Activated CD8-positive, alpha-beta memory T cell treated with anti-CD3 and anti-CD28 coated beads for 36 hours (primary cell): ENCODE measurements around the gene RREB1. TPM values are rescaled to one million over a fixed set of nuclear protein-coding genes. Genes with fewer than 3 reads are reported as not detected.
"Not testable (repeated sequence)": the region's sequence is repeated elsewhere in the genome, so short reads cannot be mapped to it uniquely, and the experiment has no call there.

Experiments
- CTCF ChIA-PET: fragments of 350-600 bp; sonication (Branson Sonifier 250); formaldehyde crosslinking; loops from one replicate; lab custom pipeline; 2021; ENCODE audit warnings: antibody characterized with exemption; lab: Charles Lee
- POLR2A ChIA-PET: fragments of 350-600 bp; sonication (Branson Sonifier 250); formaldehyde crosslinking; loops from one replicate; lab custom pipeline; 2021; ENCODE audit warnings: antibody characterized with exemption; lab: Charles Lee
- total RNA-seq, 2 experiments: library from RNA; stranded (reverse); gene quantifications; one replicate each; pipeline ENCODE4 v1.2.3, GENCODE V29; 2021

The RREB1 gene
- total RNA-seq, 2 experiments from 2014 or later = 16.8 to 18.3 TPM

- ChIA-PET POLR2A (no interaction called here), CTCF (no interaction called here)
These were observed 150.5 kb downstream of the RREB1 start for GRCh38 chr6:7258231-7258763.

DNA sequence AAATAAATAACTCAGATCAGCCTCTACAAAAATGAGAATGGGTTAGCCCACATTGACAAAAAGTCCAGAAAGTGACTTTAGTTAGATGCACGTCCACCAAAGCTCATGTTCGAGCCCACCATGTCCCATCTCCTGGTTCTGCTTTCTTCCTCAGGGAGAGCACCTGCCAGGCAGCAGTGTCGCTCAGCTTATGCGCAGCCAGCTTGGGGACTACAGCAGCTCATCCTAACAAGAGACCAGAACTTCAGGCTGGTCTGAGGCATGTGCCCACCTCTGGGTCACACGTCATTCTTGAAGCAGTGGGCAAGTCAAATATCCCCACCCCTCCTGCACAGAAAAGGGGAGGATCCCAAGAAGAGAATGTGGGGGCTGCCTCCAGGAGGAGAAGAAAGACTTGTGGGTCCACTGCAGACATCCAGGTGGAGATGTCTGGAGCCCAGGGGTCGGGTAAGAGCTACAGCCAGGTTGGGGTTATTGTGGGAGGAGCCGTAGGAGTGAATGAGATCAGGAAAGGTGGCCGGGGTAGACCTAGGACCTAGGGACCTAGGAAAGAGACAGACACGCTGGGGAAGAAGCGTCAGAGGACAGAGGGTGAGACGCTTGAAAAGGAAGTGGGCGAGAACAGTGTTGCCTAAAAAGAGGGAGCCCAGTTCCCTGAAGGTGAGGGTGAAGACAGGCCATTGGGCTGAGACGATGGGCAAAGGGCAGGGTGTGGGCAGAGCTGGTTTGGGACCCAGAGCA lies 152.7 kb downstream of the RREB1 start:
- ChIA-PET POLR2A (no interaction called here), CTCF (no interaction called here)

- POLR2A ChIA-PET = no interaction called here
- CTCF ChIA-PET = interaction anchor here (0.9 kb wide), 1 partner anchor 14 kb away, joined by 3 read pairs; no protein-coding TSS in a partner anchor
These were observed 153.5 kb downstream of the RREB1 start for GRCh38 chr6:7261032-7261841.

DNA sequence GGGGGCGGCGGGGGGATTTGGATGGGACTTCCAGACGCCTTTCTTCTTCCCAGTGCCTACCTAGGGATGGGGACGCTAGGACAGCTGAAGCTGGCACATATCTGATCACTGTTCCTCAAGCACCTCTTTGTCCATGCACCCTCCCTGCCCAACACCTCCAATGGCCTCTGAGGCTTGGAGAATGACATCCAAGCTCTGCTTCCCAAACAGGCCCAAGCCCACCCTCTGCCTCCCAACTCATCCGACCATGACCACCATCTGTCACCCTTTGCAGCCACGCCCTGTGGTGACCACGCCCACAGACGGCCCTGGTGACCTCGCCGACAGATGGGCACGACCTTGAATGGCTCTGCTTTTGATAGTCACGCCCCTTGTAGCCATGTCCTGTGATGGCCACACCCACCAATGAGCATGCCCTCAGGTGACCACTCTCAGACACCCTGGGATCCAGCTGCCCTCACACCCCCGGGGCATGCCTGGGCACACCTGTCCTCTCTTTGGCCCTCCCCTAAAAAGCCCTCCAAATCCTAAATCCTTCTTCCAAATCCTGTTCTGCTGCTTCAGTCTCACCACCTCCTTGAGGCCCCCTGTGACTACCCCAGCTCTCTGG lies 154.2 kb downstream of the RREB1 start:
- CTCF ChIA-PET = interaction anchor here (0.9 kb wide), 1 partner anchor 14 kb away, joined by 3 read pairs; no protein-coding TSS in a partner anchor
- POLR2A ChIA-PET = interaction anchor here (0.7 kb wide), 1 partner anchor 328 kb away, joined by 3 read pairs; the partner anchor contains the start of gene SNRNP48

- ChIA-PET POLR2A (interaction anchor here (0.7 kb wide), 1 partner anchor 140 kb away, joined by 4 read pairs; no protein-coding TSS in a partner anchor), CTCF (interaction anchor here (0.7 kb wide), 1 partner anchor 84 kb away, joined by 3 read pairs; no protein-coding TSS in a partner anchor)
These were observed 155.2 kb downstream of the RREB1 start for GRCh38 chr6:7262746-7263518.

- POLR2A ChIA-PET = interaction anchor here (0.7 kb wide), 1 partner anchor 139 kb away, joined by 4 read pairs; no protein-coding TSS in a partner anchor
- CTCF ChIA-PET = interaction anchor here (0.7 kb wide), 1 partner anchor 85 kb away, joined by 3 read pairs; no protein-coding TSS in a partner anchor
These were observed 155.7 kb downstream of the RREB1 start for GRCh38 chr6:7263519-7263805.

DNA sequence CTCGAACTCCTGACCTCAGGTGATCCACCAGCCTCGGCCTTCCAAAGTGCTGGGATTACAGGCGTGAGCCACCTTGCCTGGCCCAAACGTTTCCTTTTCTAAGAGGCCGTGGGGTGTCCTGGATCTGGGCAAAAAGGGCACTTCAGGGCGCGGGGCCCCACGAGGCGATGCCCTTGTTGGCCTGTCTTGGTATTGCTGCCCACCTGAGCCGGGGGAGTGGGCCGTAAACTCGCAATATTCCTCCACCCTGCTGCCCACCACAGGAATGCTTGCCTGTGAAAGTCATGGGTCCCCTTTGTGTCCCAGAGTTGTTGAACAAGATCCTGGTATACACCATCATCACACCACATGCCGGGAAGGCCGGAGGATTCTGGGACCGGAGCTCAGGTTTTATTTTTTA lies 156.3 kb downstream of the RREB1 start:
- ChIA-PET POLR2A (interaction anchor here (0.6 to 0.7 kb wide), 2 partner anchors 15 to 139 kb away, joined by 3 to 4 read pairs; no protein-coding TSS in a partner anchor), CTCF (interaction anchor here (0.7 kb wide), 1 partner anchor 86 kb away, joined by 3 read pairs; no protein-coding TSS in a partner anchor)

DNA sequence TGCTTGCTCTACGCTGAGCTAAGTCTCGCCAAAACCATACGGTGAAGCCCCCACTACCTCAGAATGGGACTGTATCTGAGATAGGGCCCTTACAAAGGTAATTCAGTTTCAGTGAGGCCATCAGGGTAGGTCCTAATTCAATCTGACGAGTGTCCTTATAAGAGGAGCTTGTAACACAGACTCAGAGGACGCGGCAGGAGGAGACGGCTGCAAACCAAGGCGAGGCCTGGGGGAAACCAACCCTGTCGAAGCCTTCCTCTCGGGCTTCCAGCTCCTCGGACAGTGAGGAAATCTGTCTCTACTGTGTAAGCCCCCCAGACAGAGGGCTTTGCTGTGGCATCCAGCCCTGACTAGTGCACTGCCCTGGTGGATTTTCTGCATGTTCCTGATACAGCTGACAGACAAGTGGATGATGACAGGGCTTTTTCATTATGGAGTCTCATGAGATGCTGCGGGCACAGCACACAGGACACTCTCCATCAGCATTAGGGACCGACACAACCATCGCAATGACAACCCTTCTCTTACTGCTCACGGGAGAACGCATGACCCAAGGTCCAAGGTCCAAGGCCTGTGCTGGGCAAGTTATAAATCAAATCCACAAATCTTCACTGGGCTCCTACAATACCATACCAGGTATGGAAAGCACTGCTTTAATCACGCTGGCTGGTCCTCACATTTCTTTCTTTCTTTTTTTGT lies 157.1 kb downstream of the RREB1 start:
- CTCF ChIA-PET = interaction anchor here (1.9 kb wide), 1 partner anchor 11 kb away, joined by 4 read pairs; no protein-coding TSS in a partner anchor

GRCh38 chr6:7265385-7265726 lies 157.6 kb downstream of the RREB1 start:
- POLR2A ChIA-PET = not testable (repeated sequence)
- CTCF ChIA-PET = interaction anchor here (1.9 kb wide), 1 partner anchor 10 kb away, joined by 4 read pairs; no protein-coding TSS in a partner anchor

More for the DNA sequence above, 157.1 kb downstream of the RREB1 start:
- POLR2A ChIA-PET = interaction anchor here (0.6 kb wide), 1 partner anchor 16 kb away, joined by 3 read pairs; no protein-coding TSS in a partner anchor

GRCh38 chr6:7267071-7267465 lies 159.3 kb downstream of the RREB1 start:
- POLR2A ChIA-PET = interaction anchor here (0.6 kb wide), 1 partner anchor 10 kb away, joined by 3 read pairs; no protein-coding TSS in a partner anchor
- CTCF ChIA-PET = no interaction called here

GRCh38 chr6:7267466-7268091 lies 159.8 kb downstream of the RREB1 start:
- ChIA-PET POLR2A (no interaction called here), CTCF (no interaction called here)

DNA sequence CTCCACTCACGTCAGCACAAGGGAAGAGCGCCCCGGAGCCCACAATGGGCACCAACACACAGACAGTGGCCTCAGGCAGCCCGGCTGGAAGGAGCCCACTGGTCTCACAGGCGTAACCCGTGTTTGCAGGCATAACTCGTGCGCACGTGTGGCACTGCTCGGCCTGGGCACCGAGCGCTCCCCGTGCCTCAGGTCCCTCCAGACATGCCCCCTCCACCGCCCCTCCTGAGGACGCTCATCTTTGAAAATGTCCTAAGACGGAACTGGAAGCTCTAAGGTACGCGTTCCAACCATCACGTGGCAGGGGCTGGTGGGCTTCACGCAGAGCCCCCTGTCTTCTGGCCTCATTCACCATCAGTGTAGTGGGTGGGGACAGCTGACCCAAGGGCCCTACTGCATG lies 160.6 kb downstream of the RREB1 start:
- POLR2A ChIA-PET = no interaction called here
- CTCF ChIA-PET = no interaction called here

DNA sequence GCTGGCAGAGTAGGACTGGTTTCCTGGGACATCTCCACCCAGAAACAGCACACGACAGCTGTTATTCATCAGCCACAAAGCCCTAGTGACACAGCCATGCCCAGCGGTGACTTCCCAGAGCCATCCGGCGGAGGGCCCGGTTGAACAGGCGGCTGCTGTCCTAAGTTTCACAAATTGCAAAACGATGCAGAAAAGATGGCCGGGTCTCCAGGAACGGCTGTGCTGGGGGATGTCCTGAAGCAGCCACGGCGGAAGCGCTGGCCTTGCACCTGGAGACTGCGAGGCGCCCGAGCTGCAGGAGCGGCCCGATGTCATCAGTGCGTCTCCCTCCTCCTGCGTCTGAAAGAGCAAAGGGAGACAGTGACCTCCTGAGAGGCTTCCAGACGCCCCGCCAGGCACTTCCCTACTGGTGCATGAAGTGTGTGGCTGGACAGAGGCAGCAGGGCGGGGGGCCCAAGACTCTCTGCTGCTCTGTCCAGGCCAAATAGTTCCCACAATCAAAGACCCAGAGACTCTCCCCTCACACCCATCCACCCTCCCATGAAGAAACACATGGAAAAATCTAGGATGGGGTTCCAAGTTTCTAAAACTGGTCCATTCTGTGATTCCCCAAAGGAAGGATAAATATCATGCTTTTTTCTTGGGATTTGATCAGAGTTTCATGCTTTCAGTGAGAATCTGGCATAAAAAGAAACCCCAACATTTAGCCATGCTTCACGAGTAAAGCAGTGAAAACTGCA lies 161.2 kb downstream of the RREB1 start:
- POLR2A ChIA-PET = no interaction called here
- CTCF ChIA-PET = no interaction called here

DNA sequence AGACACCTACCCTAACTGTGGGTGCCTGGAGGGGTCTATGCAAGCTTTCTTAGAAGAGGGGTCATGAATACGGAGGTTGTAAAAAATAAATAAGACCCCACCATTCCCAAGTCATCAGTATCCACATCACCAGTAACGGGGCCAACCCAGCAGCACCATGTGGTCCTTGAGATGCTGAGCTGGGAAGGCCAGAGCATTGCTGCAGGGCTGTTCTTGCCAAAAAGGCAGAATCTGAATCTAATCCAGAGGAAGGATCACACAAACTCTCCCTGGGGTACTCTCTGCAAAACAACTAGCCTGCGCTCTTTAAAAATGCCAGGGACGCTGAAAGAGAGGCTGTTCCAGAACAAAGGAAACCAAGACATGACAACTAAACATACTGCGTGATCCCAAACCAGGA lies 162.1 kb downstream of the RREB1 start:
- CTCF ChIA-PET = no interaction called here
- POLR2A ChIA-PET = no interaction called here

DNA sequence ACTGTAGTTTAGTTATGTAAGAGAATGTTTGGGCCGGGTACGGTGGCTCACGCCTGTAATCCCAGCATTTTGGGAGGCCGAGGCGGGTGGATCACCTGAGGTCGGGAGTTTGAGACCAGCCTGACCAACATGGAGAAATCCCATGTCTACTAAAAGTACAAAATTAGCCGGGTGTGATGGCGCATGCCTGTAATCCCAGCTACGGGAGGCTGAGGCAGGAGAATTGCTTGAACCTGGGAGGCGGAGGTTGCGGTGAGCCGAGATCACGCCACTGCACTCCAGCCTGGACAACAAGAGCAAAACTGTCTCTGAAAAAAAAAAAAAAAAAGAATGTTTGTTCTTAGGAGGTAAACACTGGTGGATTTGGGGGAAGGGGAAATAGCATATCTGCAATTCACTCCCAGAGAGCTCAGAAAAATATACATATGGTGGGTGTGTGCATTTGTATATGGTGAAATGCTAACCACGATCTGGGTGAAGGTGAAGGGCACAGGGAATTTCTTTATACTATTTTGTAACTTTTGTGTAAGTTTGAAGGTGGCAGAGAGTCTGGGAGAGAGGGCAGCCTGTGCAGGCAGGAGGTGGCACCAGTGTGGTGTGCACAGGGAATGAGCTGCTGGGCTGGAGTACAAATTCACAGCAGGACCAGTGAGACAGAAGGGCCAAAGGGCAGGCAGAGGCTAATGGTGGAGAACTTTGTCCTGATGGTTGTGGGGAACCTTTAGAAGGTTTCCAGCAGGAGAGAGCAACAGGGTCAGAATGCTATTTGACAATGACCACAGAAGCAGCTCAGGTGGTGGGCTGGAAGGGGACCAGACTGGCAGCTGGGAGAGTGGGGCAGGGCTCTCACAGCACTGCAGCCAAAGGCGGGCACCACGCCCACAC lies 162.8 kb downstream of the RREB1 start:
- CTCF ChIA-PET = no interaction called here

GRCh38 chr6:7271205-7271534 lies 163.4 kb downstream of the RREB1 start:
- ChIA-PET POLR2A (interaction anchor here (0.6 kb wide), 1 partner anchor 13 kb away, joined by 4 read pairs; no protein-coding TSS in a partner anchor), CTCF (no interaction called here)

More for the DNA sequence above, 162.8 kb downstream of the RREB1 start:
- POLR2A ChIA-PET = interaction anchor here (0.6 kb wide), 2 partner anchors 13 to 782 kb away, joined by 4 to 5 read pairs; no protein-coding TSS in a partner anchor
